Motor neuron (in vitro differentiated cells): ENCODE measurements around the gene DOCK2. TPM values are rescaled to one million over a fixed set of nuclear protein-coding genes. Genes with fewer than 3 reads are reported as not detected.

Experiments used
- ATAC-seq, 8 experiments: fragments of 200-7000 bp; cut with Tn5 transposase; replicated peaks in 6 of 8; 2 replicates each; pipeline ENCODE4 v1.8.0; 2021; ENCODE audit warnings: mild to moderate bottlenecking in 8 of 8, moderate library complexity in 8 of 8
- H3K27ac ChIP-seq, 2 donors: fragments of 250-450 bp; sonication (Bioruptor Pico); 2 replicates each; pipeline ENCODE4 v1.9.0; 2021; ENCODE audit warnings: antibody characterized with exemption in 2 of 2, mild to moderate bottlenecking in 2 of 2, moderate library complexity in 1 of 2
- H3K4me1 ChIP-seq, 2 donors: fragments of 250-450 bp; sonication (Bioruptor Pico); replicated peaks in 1 of 2; 2 replicates each; pipeline ENCODE4 v1.6.1; 2021; ENCODE audit warnings: antibody characterized with exemption in 2 of 2, mild to moderate bottlenecking in 2 of 2, moderate library complexity in 1 of 2
- H3K4me3 ChIP-seq, 5 donors: fragments of 250-450 bp; sonication (Bioruptor Pico); 2 replicates each; pipeline ENCODE4 v1.9.0; 2021; ENCODE audit warnings: antibody characterized with exemption in 5 of 5, mild to moderate bottlenecking in 5 of 5, moderate library complexity in 4 of 5
- WGBS, 10 experiments: fragments of 450-650 bp; shearing (Covaris generic); methylation state at CpG; one replicate each; pipeline ENCODE4 v1.0.0; 2022; 5-methylcytosine and 5-hydroxymethylcytosine counted together
- in situ Hi-C, 9 experiments: fragments of 400-800 bp; cut with MboI; loops; one replicate each; pipeline ENCODE4 v1.15.0; 2021; ENCODE audit warnings: low sequenced_read_pairs in 9 of 9, low pct_unique_long_range_greater_than_20kb in 2 of 9; ENCODE audit not compliant: unreplicated experiment in 9 of 9
- total RNA-seq, 8 experiments: library from RNA; unstranded; fragments of 300-600 nt; gene quantifications; 2 replicates each; pipeline versions ENCODE4 v1.2.3 to v1.2.4, GENCODE V29; 2022

Gene DOCK2
- total RNA-seq, 8 experiments from 2014 or later = 0.18 to 105 (median 0.89) TPM

- WGBS, 10 experiments = 0 to 100% (median 44%) methylated on average over 1 of the region's 1 CpG; no CpG with 5 or more reads in 6 of the 10 experiments
- in situ Hi-C loops = loop anchor here in 3 of 9 experiments (5.0 to 25.0 kb wide), 4 partner anchors 92 to 408 kb away; no protein-coding TSS in a partner anchor
- H3K4me3 ChIP-seq = no peak overlapping the region
- ATAC-seq = no peak
- no peak overlapping the region for H3K27ac ChIP-seq
- H3K4me1 ChIP-seq = no peaks in the 10 kb centered on the region
These were observed 458.6 kb downstream of the DOCK2 start for GRCh38 chr5:170095646-170096045.

- ATAC-seq = no peak
- 60 to 93% (median 81%) methylated on average over 1 to 7 of the region's 9 CpGs; no CpG with 5 or more reads in 2 of the 10 experiments for WGBS, 10 experiments
- H3K4me1 ChIP-seq = no peaks in the 10 kb centered on the region
- no peak overlapping the region for H3K27ac ChIP-seq
- in situ Hi-C loops = loop anchor here in 3 of 9 experiments (5.0 to 25.0 kb wide), 4 partner anchors 89 to 411 kb away; no protein-coding TSS in a partner anchor
- H3K4me3 ChIP-seq = no peak overlapping the region
These were observed 460.9 kb downstream of the DOCK2 start for GRCh38 chr5:170097934-170098333.

GRCh38 chr5:170100066-170100943 lies 463.2 kb downstream of the DOCK2 start:
- in situ Hi-C loops = loop anchor here in 3 of 9 experiments (10.0 to 25.0 kb wide), 4 partner anchors 94 to 512 kb away; no protein-coding TSS in a partner anchor
- WGBS, 10 experiments = 0 to 100% (median 18%) methylated on average over 2 to 11 of the region's 13 CpGs
- Histone ChIP-seq H3K27ac (no peak overlapping the region), H3K4me1 (peaks cover 0 to under 1% of the 10 kb centered on the region in 2 donors), H3K4me3 (no peak overlapping the region)
- peak; percentile 67 to 89 (median 72) for ATAC-seq

GRCh38 chr5:170103447-170103846 lies 466.4 kb downstream of the DOCK2 start:
- Histone ChIP-seq H3K4me3 (no peak overlapping the region), H3K4me1 (peaks cover 2 to 3% of the 10 kb centered on the region in 2 donors), H3K27ac (no peak overlapping the region)
- in situ Hi-C loops = loop anchor here in 3 of 9 experiments (10.0 to 25.0 kb wide), 4 partner anchors 91 to 509 kb away; no protein-coding TSS in a partner anchor
- 83 to 100% (median 100%) methylated on average over 1 of the region's 1 CpG; no CpG with 5 or more reads in 2 of the 10 experiments for WGBS, 10 experiments
- no peak for ATAC-seq

- in situ Hi-C loops = loop anchor here in 3 of 9 experiments (10.0 to 25.0 kb wide), 4 partner anchors 91 to 508 kb away; no protein-coding TSS in a partner anchor
- no peak overlapping the region for H3K27ac ChIP-seq
- ATAC-seq = no peak
- 40 to 100% (median 60%) methylated on average over 1 to 3 of the region's 6 CpGs; no CpG with 5 or more reads in 7 of the 10 experiments for WGBS, 10 experiments
- H3K4me1 ChIP-seq = peaks cover 2 to 3% of the 10 kb centered on the region in 2 donors
- H3K4me3 ChIP-seq = no peak overlapping the region
These were observed 467.2 kb downstream of the DOCK2 start for GRCh38 chr5:170104299-170104698.

GRCh38 chr5:170104710-170105109 lies 467.6 kb downstream of the DOCK2 start:
- no peak for ATAC-seq
- peaks cover 2 to 3% of the 10 kb centered on the region in 2 donors for H3K4me1 ChIP-seq
- WGBS, 10 experiments = 81 to 96% (median 93%) methylated on average over 16 to 19 of the region's 26 CpGs; no CpG with 5 or more reads in 7 of the 10 experiments
- no peak overlapping the region for H3K4me3 ChIP-seq
- in situ Hi-C loops = loop anchor here in 3 of 9 experiments (10.0 to 25.0 kb wide), 4 partner anchors 90 to 508 kb away; no protein-coding TSS in a partner anchor
- H3K27ac ChIP-seq = no peak overlapping the region

GRCh38 chr5:170105642-170106611 lies 468.9 kb downstream of the DOCK2 start, which contains the start of gene FOXI1:
Gene FOXI1, plus strand, starts transcription at chr5:170105897. Its CDS starts 61 bp downstream, at chr5:170105958.
- peaks cover 2 to 3% of the 10 kb centered on the region in 2 donors for H3K4me1 ChIP-seq
- 62 to 96% (median 87%) methylated on average over 4 to 12 of the region's 53 CpGs; no CpG with 5 or more reads in 2 of the 10 experiments for WGBS, 10 experiments
- peak in 5 of 8 experiments; percentile 39 to 67 (median 44) for ATAC-seq
- in situ Hi-C loops = loop anchor here in 3 of 9 experiments (10.0 to 25.0 kb wide), 4 partner anchors 89 to 506 kb away; no protein-coding TSS in a partner anchor
- no peak within 1 kb of the TSS for H3K4me3 ChIP-seq
- no peak within 1 kb of the TSS for H3K27ac ChIP-seq

GRCh38 chr5:170107674-170108073 lies 470.6 kb downstream of the DOCK2 start:
- in situ Hi-C loops = loop anchor here in 3 of 9 experiments (10.0 to 25.0 kb wide), 4 partner anchors 87 to 505 kb away; no protein-coding TSS in a partner anchor
- WGBS, 10 experiments = 0 to 100% (median 75%) methylated on average over 1 to 2 of the region's 2 CpGs; no CpG with 5 or more reads in 3 of the 10 experiments
- no peak overlapping the region for H3K4me3 ChIP-seq
- H3K4me1 ChIP-seq = peaks cover 2 to 3% of the 10 kb centered on the region in 2 donors
- no peak overlapping the region for H3K27ac ChIP-seq
- ATAC-seq = no peak

- WGBS, 10 experiments = 60 to 100% (median 93%) methylated on average over 1 to 3 of the region's 12 CpGs; no CpG with 5 or more reads in 5 of the 10 experiments
- no peak for ATAC-seq
- in situ Hi-C loops = loop anchor here in 3 of 9 experiments (10.0 to 25.0 kb wide), 4 partner anchors 86 to 504 kb away; no protein-coding TSS in a partner anchor
These were observed 471.3 kb downstream of the DOCK2 start for GRCh38 chr5:170108266-170108785.

GRCh38 chr5:170109059-170110031 lies 472.3 kb downstream of the DOCK2 start:
- WGBS, 10 experiments = 14 to 100% (median 71%) methylated on average over 1 to 5 of the region's 7 CpGs; no CpG with 5 or more reads in 1 of the 10 experiments
- Histone ChIP-seq H3K4me3 (no peak overlapping the region), H3K4me1 (peaks cover 2 to 3% of the 10 kb centered on the region in 2 donors), H3K27ac (no peak overlapping the region)
- in situ Hi-C loops = loop anchor here in 3 of 9 experiments (10.0 to 25.0 kb wide), 4 partner anchors 85 to 503 kb away; no protein-coding TSS in a partner anchor
- no peak for ATAC-seq

More at GRCh38 chr5:170108266-170108785, 471.3 kb downstream of the DOCK2 start:
- H3K4me3 ChIP-seq = no peak overlapping the region
- no peak overlapping the region for H3K27ac ChIP-seq
- peaks cover 2 to 3% of the 10 kb centered on the region in 2 donors for H3K4me1 ChIP-seq
